Vagina (tissue), 2 donors: ENCODE measurements around the gene PTPRM.

Experiments
- CTCF ChIP-seq, 3 experiments: fragments of 450-650 bp in 2 of 3; fragments of 200-600 bp in 1 of 3; sonication (generic) in 1 of 3; IDR thresholded peaks; one replicate each; pipeline ENCODE4 v1.5.1; 2017 to 2019; ENCODE audit warnings: antibody characterized with exemption in 3 of 3, mild to moderate bottlenecking in 2 of 3, moderate library complexity in 2 of 3
- POLR2AphosphoS5 ChIP-seq, 2 donors: sonication (generic); formaldehyde crosslinking; IDR thresholded peaks; one replicate each; pipeline ENCODE4 v1.9.0; 2017; ENCODE audit warnings: antibody characterized with exemption in 2 of 2, mild to moderate bottlenecking in 2 of 2, low read depth in 1 of 2; ENCODE audit not compliant: insufficient read depth in 1 of 2

DNA sequence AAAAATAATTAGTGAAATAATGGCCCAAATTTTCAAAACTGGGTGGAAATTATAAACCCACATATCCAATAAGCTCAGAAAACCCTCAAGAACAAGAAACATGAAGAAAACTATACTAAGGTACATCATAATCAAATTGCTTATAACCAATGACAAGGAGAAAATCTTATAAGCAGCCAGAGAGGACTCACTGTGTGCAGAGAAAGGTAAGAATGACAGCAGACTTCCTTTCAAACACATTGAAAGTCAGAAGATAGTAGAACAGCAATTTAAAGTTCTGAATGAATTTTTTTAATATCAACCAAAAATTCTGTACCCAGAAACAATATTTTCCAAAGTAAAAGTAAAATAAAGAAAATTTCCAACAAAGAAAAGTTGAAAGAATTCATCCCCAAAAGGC, 844.4 kb downstream of the PTPRM start:
- TF ChIP-seq CTCF (IDR thresholded peaks at IDR 0.05) (no peak), POLR2AphosphoS5 (IDR thresholded peaks at IDR 0.05; ENCODE audit: insufficient read depth in 1 of 2, low read depth in 1 of 2) (no peak)
